PC-3 (cell line): ENCODE measurements around the gene GEN1. TPM values are rescaled to one million over a fixed set of nuclear protein-coding genes. Genes with fewer than 3 reads are reported as not detected.

Experiments used
- ATAC-seq: fragments of 200-7000 bp; cut with Tn5 transposase; 2 replicates; pipeline ENCODE4 v1.9.1; 2020; ENCODE audit warnings: mild to moderate bottlenecking, moderate library complexity
- BruUV-seq: library from RNA; stranded (reverse); fragments of 400-500 nt; replicated peaks from 2 replicates; lab custom pipeline; 2021; lab: Mats Ljungman, UMichigan
- CTCF ChIA-PET: fragments of 300-600 bp; sonication (Branson Sonifier 250); formaldehyde crosslinking; loops from one replicate; lab custom pipeline; 2022; ENCODE audit warnings: antibody characterized with exemption; lab: Charles Lee
- POLR2A ChIA-PET: fragments of 300-600 bp; sonication (Branson Sonifier 250); formaldehyde crosslinking; loops from one replicate; lab custom pipeline; 2022; ENCODE audit warnings: antibody characterized with exemption; ENCODE audit not compliant: unreplicated experiment; lab: Charles Lee
- DNase-seq: peaks from one replicate; pipeline ENCODE4 v3.0.0-alpha.2; 2015
- H2AFZ ChIP-seq: fragments of 300-600 bp; sonication (generic); 2 replicates; pipeline ENCODE4 v1.6.0; 2016; ENCODE audit warnings: antibody characterized with exemption, low read length
- H3F3A ChIP-seq: fragments of 300-600 bp; sonication (generic); one replicate; pipeline ENCODE4 v1.6.0; 2017; ENCODE audit warnings: antibody characterized with exemption, low read length, control low read depth, mild to moderate bottlenecking; ENCODE audit not compliant: unreplicated experiment
- H3K27ac ChIP-seq: fragments of 300-600 bp; sonication (generic); 2 replicates; pipeline ENCODE4 v1.5.1; 2016; ENCODE audit warnings: mild to moderate bottlenecking, low read length
- H3K27me3 ChIP-seq: fragments of 300-600 bp; sonication (generic); 2 replicates; pipeline ENCODE4 v1.6.1; 2016; ENCODE audit warnings: low read length, mixed read lengths
- H3K36me3 ChIP-seq: fragments of 300-600 bp; sonication (generic); 2 replicates; pipeline ENCODE4 v1.6.1; 2016; ENCODE audit warnings: low read depth, mixed run types, low read length, mixed read lengths
- H3K4me1 ChIP-seq: fragments of 300-600 bp; sonication (generic); 2 replicates; pipeline ENCODE4 v1.5.1; 2016; ENCODE audit warnings: low read length; ENCODE audit not compliant: insufficient read depth
- H3K4me2 ChIP-seq: fragments of 300-600 bp; sonication (generic); 2 replicates; pipeline ENCODE4 v1.6.0; 2016; ENCODE audit warnings: low read length
- H3K4me3 ChIP-seq: fragments of 300-600 bp; sonication (generic); 2 replicates; pipeline ENCODE4 v1.5.1; 2016; ENCODE audit warnings: mild to moderate bottlenecking, low read length, mixed read lengths
- H3K79me2 ChIP-seq: fragments of 300-600 bp; sonication (generic); 2 replicates; pipeline ENCODE4 v1.6.1; 2017; ENCODE audit warnings: low read length, mixed read lengths
- H3K9ac ChIP-seq: fragments of 300-600 bp; sonication (generic); 2 replicates; pipeline ENCODE4 v1.6.0; 2016; ENCODE audit warnings: mild to moderate bottlenecking, low read length
- H3K9me2 ChIP-seq: fragments of 300-600 bp; sonication (generic); replicated peaks from 2 replicates; pipeline ENCODE4 v1.6.1; 2016; ENCODE audit warnings: mixed run types, low read length, mixed read lengths
- H3K9me3 ChIP-seq: fragments of 300-600 bp; sonication (generic); 2 replicates; pipeline ENCODE4 v1.6.1; 2016; ENCODE audit warnings: low read length, mixed read lengths
- H4K20me1 ChIP-seq: fragments of 300-600 bp; sonication (generic); 2 replicates; pipeline ENCODE4 v1.6.1; 2016; ENCODE audit warnings: low read length, mixed read lengths
- EZH2 ChIP-seq: fragments of 300-600 bp; sonication (generic); IDR thresholded peaks from one replicate; pipeline ENCODE4 v1.6.1; 2017; ENCODE audit warnings: antibody characterized with exemption, mild to moderate bottlenecking, low read length; ENCODE audit not compliant: unreplicated experiment
- EZH2phosphoT487 ChIP-seq: fragments of 300-600 bp; sonication (generic); IDR thresholded peaks from 2 replicates; pipeline ENCODE4 v1.6.1; 2018; ENCODE audit warnings: mild to moderate bottlenecking, antibody characterized with exemption, low read length, borderline replicate concordance
- intact Hi-C: fragments of 100-400 bp; cut with micrococcal nuclease; formaldehyde crosslinking; loops from 2 replicates; pipeline ENCODE4 v1.9.0; 2023
- total RNA-seq: library from RNA; depleted of rRNA; stranded (reverse); fragments of >200 nt; gene quantifications from 2 replicates; pipeline ENCODE4 v1.2.3, GENCODE V29; 2014
- TF ChIP-seq, protein P1 (sequence below): fragments of 300-600 bp; sonication (generic); conservative IDR thresholded peaks from 2 replicates; pipeline ENCODE4 v1.5.1; 2017; ENCODE audit warnings: antibody characterized with exemption, low read depth, mild to moderate bottlenecking, low read length

GEN1 gene
- total RNA-seq, 1 experiment from 2014 or later: 21.4 TPM

DNA sequence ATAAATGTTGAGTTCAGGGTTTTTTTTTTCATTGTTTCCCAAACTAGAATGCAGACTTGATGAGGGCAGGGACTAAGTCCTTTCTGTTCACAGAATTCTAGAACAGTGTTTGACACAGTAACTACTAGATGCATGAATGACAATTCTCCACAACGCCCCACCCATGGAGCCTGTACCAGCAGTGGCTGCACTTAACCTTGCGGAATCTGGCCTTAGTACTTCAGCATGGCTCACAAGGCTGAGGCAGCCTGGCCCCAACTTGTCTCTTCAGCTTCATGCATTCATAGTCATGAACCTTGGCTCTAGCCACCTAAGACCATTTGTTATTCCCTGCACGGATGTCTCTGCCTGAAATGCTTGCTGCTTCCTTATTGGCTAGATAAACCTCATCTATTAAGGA is 32.8 kb downstream of the GEN1 start:
- Histone ChIP-seq H3K9ac (no peak overlapping the region), H3K27me3 (0 out of 2 replicates have a peak, but pooled peaks cover 4% of the 10 kb centered on the region), H3F3A (no peaks in the 10 kb centered on the region), H3K4me1 (no peaks in the 10 kb centered on the region), H3K4me2 (no peak overlapping the region), H3K27ac (no peak overlapping the region), H3K4me3 (no peak overlapping the region), H4K20me1 (no peaks in the 10 kb centered on the region), H2AFZ (no peak overlapping the region), H3K9me3 (no peaks in the 10 kb centered on the region), H3K9me2 (no peaks in the 10 kb centered on the region), H3K79me2 (no peaks in the 10 kb centered on the region), H3K36me3 (peaks cover 6% of the 10 kb centered on the region)
- intact Hi-C loops: no loop called here
- ATAC-seq (no peak), DNase-seq (no peak)
- CTCF ChIA-PET: no interaction called here
- POLR2A ChIA-PET: no interaction called here
- BruUV-seq: TSS peak; percentile 17
- TF ChIP-seq, protein P1, sequence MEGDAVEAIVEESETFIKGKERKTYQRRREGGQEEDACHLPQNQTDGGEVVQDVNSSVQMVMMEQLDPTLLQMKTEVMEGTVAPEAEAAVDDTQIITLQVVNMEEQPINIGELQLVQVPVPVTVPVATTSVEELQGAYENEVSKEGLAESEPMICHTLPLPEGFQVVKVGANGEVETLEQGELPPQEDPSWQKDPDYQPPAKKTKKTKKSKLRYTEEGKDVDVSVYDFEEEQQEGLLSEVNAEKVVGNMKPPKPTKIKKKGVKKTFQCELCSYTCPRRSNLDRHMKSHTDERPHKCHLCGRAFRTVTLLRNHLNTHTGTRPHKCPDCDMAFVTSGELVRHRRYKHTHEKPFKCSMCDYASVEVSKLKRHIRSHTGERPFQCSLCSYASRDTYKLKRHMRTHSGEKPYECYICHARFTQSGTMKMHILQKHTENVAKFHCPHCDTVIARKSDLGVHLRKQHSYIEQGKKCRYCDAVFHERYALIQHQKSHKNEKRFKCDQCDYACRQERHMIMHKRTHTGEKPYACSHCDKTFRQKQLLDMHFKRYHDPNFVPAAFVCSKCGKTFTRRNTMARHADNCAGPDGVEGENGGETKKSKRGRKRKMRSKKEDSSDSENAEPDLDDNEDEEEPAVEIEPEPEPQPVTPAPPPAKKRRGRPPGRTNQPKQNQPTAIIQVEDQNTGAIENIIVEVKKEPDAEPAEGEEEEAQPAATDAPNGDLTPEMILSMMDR: no peak
- TF ChIP-seq EZH2phosphoT487 (no peak), EZH2 (no peak)

DNA sequence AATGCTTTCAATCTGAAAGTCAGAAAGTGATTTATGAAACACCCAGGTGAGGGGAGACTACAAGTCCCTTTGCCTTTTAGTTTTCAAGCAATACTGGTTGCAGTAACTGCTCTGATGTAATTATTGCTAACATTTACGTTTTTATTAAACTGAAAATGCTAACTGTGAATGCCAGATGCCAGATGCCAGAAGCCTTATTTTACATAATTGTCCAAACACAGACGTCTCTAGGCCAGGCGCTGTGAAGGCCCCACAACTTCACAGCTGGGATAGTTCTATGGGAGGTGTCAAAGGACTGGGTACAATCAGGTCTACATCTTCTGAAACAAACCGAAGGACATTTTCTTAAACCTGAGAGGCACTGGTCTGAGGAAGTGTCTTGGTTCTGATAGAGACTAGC is 34.8 kb downstream of the GEN1 start:
- no peak overlapping the region for H2AFZ ChIP-seq
- ChIA-PET CTCF (no interaction called here), POLR2A (no interaction called here)
- no peak overlapping the region for H3K4me3 ChIP-seq
- H3K27me3 ChIP-seq: peaks cover 11% of the 10 kb centered on the region; the same call in 1 of the 2 replicates
- DNase-seq (no peak), ATAC-seq (no peak)
- H3K9me3 ChIP-seq: no peaks in the 10 kb centered on the region
- no peak overlapping the region for H3K4me2 ChIP-seq
- no peak overlapping the region for H3K9ac ChIP-seq
- H3K36me3 ChIP-seq: no peaks in the 10 kb centered on the region
- H3K4me1 ChIP-seq: no peaks in the 10 kb centered on the region
- no peaks in the 10 kb centered on the region for H3K9me2 ChIP-seq
- H3K27ac ChIP-seq: no peak overlapping the region
- no peaks in the 10 kb centered on the region for H4K20me1 ChIP-seq
- TF ChIP-seq, protein P1: no peak
- TF ChIP-seq EZH2 (no peak), EZH2phosphoT487 (no peak)
- no peaks in the 10 kb centered on the region for H3F3A ChIP-seq
- H3K79me2 ChIP-seq: no peaks in the 10 kb centered on the region
- no TSS peak for BruUV-seq
- intact Hi-C loops: no loop called here

DNA sequence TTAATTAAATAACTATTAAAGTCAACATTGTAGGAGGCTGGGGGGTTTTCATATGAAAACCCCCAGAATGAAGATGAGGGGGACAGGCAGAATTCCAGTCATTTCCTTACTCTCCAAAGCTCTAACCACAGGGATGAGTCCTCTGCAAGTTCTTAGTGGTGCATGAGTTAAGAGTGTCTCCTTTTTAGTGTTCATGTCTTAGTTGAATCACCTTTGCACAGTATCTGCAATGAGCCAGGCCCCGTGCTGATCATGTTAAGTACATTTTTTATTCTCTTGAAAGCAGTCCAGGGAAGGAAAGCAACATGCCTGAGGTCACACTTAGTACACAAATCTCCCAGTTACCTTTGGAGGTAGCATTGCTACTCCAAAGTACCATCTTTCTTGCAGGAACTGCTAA is 36.6 kb downstream of the GEN1 start:
- Histone ChIP-seq H3K9me3 (no peaks in the 10 kb centered on the region), H3K9ac (no peak overlapping the region), H3K27me3 (peaks cover 26% of the 10 kb centered on the region; the same call in 1 of the 2 replicates), H4K20me1 (no peaks in the 10 kb centered on the region), H2AFZ (no peak overlapping the region), H3K27ac (no peak overlapping the region), H3F3A (no peaks in the 10 kb centered on the region), H3K9me2 (no peaks in the 10 kb centered on the region), H3K4me3 (no peak overlapping the region), H3K4me1 (no peaks in the 10 kb centered on the region), H3K36me3 (no peaks in the 10 kb centered on the region), H3K79me2 (no peaks in the 10 kb centered on the region), H3K4me2 (no peak overlapping the region)
- DNase-seq (no peak), ATAC-seq (no peak)
- intact Hi-C loops: no loop called here
- BruUV-seq: no TSS peak
- TF ChIP-seq EZH2: no peak
- CTCF ChIA-PET: no interaction called here
- POLR2A ChIA-PET: no interaction called here
